ENCODE data around the gene UBXN11.

The UBXN11 gene

DNA sequence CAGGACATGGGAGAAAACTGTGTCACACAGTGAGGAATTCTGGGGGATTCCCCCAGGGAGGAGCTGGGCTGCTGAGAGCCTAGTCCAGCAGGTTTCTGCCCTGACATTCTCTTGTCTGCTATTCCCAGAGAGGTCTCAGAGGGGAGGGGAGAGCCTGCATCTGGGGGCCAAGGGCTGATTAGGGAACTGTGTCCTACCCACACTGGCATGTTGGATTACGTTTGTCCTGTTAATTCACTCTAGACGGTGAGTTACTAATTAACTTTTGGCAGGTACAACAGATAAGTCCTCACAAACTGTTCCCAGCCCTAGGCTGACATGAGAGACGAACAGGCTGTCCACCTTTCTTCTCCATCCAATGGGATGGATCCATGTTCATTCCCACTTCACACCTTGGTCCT lies 29.2 kb downstream of the UBXN11 start:
- TF ChIP-seq, protein P1, sequence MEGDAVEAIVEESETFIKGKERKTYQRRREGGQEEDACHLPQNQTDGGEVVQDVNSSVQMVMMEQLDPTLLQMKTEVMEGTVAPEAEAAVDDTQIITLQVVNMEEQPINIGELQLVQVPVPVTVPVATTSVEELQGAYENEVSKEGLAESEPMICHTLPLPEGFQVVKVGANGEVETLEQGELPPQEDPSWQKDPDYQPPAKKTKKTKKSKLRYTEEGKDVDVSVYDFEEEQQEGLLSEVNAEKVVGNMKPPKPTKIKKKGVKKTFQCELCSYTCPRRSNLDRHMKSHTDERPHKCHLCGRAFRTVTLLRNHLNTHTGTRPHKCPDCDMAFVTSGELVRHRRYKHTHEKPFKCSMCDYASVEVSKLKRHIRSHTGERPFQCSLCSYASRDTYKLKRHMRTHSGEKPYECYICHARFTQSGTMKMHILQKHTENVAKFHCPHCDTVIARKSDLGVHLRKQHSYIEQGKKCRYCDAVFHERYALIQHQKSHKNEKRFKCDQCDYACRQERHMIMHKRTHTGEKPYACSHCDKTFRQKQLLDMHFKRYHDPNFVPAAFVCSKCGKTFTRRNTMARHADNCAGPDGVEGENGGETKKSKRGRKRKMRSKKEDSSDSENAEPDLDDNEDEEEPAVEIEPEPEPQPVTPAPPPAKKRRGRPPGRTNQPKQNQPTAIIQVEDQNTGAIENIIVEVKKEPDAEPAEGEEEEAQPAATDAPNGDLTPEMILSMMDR (IDR thresholded peaks at IDR 0.05; ENCODE audit: low read depth, low read length, missing control alignments), result no peak
- no peak overlapping the region for H3K4me3 ChIP-seq (replicated peaks; ENCODE audit: low read depth, low read length)
- no peak for DNase-seq (ENCODE audit: extremely low read depth, low read depth)

DNA sequence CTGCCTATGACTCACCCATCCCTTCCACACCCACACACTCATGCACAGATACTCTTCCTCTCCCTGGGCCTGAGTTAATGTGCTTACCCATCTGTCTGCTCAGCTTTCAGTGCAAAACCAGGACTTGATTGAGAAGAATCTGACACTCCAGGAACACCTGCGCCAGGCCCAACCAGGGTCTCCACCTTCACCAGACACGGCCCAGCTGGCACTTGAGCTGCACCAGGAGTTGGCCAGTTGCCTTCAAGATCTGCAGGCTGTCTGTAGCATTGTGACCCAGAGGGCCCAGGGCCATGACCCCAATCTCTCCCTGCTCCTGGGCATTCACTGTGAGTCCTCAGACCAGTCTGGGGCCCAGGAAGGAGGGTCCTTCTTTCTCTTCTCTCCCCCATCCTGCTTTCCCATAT lies 30.0 kb downstream of the UBXN11 start:
- DNase-seq (ENCODE audit: extremely low read depth, low read depth), result no peak
- no peak overlapping the region for H3K4me3 ChIP-seq (replicated peaks; ENCODE audit: low read depth, low read length)
- TF ChIP-seq, protein P1 (IDR thresholded peaks at IDR 0.05; ENCODE audit: low read depth, low read length, missing control alignments), result no peak

DNA sequence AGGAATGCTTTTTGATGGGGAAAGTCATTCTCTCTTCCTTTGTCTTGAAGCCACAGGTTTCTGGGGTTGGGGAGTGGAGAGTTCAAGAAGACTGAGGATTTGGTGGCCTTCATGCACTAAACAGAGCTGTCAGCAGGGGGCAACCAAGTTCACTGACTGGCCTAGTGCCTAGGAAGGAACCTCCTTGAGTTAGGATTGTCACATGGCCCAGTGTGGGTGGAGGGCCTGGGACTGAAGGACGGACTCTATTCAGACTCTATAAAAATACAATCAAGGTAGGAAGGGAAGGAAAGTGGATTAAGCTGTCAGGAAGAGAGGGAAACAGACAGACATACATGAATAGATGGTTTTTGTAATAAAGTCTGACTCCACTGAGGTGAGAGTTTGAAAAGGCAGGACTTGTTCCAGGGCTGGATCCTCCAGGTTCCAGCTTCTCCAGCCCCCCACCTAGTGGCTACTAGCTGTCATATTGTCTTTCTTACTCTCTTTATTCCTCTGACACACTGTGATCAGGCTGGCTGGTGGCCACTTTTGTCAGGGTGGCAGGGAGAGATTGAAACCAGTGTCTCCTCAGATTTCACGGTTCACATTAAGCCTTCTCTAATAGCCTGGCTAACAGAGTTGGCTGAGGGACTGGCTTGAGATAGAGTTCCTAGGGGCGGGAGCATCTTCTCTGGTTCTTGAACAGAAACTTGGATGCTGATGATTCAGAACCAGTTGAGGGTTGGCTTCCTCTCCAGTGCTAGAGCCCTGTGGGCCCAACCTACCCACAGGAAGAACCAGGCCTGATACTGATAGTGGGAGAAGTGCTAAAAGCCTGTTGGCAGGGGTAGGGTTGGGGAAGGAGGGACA lies 30.6 kb downstream of the UBXN11 start:
- H3K4me3 ChIP-seq (replicated peaks; ENCODE audit: low read depth, low read length), result no peak overlapping the region
- peak; percentile 85 for DNase-seq (ENCODE audit: extremely low read depth, low read depth)
- TF ChIP-seq, protein P1 (IDR thresholded peaks at IDR 0.05; ENCODE audit: low read depth, low read length, missing control alignments), result peak; percentile 85

DNA sequence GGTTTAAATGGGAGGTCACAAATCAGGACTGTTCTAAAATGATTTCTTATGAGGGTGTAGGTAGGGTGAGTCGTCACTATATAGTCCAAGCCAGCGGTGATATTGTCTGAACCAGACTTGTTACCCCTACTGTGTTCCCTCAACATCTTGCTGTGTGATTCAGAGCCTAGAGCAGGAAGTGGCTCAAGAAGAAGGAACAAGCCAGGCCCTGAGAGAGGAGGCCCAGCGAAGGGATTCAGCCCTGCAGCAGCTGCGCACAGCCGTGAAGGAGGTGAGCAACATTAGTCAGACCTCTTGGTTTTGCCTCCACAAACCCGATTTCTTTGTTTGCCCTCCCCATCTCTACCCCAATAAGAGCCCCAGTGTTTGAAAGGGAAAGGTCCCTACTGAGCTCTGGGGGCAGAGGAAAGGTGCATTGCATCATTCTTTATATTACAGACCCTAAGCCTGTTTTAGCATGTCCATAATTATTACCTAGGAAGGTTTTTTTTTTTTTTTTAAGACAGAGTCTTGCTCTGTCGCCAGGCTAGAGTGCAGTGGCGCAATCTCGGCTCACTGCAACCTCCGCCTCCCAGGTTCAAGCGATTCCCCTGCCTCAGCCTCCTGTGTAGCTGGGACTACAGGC lies 31.5 kb downstream of the UBXN11 start:
- no peak for DNase-seq (ENCODE audit: extremely low read depth, low read depth)
- TF ChIP-seq, protein P1 (IDR thresholded peaks at IDR 0.05; ENCODE audit: low read depth, low read length, missing control alignments), result no peak
- H3K4me3 ChIP-seq (replicated peaks; ENCODE audit: low read depth, low read length), result no peak overlapping the region

DNA sequence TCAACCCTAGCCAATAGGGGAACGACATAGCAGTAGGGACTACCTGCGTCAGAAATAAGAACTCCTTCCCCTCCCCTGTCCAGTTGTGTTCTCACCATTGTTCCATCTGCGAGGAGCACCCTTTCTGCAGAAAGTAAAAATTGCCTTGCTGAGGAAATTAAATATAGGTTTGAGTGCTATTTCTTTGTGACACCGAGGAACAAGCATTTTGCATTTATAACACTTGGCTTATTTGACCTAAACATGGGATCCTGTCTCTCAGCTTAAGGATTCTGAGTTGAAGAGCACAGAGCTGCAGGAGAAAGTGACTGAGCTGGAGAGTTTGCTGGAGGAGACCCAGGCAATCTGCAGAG lies 37.3 kb downstream of the UBXN11 start:
- TF ChIP-seq, protein P1 (IDR thresholded peaks at IDR 0.05; ENCODE audit: low read depth, low read length, missing control alignments), result no peak
- no peak for DNase-seq (ENCODE audit: extremely low read depth, low read depth)
- H3K4me3 ChIP-seq (replicated peaks; ENCODE audit: low read depth, low read length), result no peak overlapping the region

DNA sequence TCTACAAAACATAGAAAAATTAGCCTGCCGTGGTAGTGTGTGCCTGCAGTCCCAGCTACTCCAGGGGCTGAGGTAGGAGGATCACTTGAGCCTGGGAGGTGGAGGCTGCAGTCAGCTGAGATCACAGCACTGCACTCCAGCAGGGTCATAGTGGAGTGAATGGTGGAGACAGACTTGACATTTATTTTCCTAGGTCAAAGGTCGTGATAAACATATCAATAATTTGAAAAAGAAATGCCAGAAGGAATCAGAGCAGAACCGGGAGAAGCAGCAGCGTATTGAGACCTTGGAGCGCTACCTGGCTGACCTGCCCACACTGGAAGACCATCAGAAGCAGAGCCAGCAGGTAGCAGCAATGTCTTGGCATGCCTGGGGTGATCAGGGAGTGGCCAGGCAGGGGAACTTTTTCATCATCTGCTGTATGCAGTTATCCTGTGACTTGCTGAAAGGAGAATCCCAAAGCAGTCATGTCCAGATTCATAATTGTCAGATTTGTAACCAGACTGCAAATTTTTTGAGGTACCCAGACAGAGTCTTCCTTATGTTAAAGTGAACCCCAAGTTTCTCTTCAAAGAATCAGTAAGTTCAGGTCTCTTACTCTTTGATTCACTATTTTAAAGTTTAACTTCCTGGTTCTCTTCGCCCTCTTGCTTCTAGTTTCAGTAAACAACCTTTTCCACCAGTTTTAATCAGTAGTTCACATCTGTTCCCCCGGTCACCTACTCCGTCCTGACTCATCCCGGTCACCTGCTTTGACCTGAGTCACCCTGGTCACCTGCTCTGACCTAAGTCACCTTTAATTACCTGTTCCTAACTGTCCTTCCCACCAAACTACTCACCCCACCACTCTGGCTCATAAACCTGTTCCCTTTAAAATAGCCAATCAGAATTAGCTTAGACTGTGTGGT lies 37.9 kb downstream of the UBXN11 start:
- TF ChIP-seq, protein P1 (IDR thresholded peaks at IDR 0.05; ENCODE audit: low read depth, low read length, missing control alignments), result no peak
- no peak overlapping the region for H3K4me3 ChIP-seq (replicated peaks; ENCODE audit: low read depth, low read length)
- DNase-seq (ENCODE audit: extremely low read depth, low read depth), result no peak

Data from HFF-Myc (cell line).